Measurements from ENCODE around the gene NAT9.

The NAT9 gene

DNA sequence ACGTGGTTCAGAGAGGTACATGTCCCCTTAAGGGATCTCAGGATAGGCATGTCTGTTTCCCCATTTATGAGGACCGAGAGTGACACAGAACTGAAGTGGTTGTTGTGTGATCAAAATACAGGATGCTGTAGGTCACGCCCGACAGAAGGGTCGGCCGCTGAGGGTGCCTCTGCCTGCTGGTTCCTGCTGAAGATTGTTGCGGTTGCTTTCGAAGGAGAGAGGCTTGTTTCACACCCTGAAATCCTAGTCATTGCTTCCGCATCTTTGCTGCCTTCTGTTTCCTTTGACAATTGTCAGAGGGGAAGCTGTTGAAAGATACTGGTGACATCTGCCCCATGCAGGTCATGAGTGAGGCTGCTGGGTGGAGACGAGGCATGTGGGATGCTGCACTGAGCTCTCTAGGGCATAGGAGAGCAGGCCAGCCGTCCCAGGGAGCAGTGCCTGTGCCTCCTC lies 3.8 kb upstream of the NAT9 start:
- DNase-seq (ENCODE audit: low read depth in 2 of 2) = peak; percentile 18 to 34

DNA sequence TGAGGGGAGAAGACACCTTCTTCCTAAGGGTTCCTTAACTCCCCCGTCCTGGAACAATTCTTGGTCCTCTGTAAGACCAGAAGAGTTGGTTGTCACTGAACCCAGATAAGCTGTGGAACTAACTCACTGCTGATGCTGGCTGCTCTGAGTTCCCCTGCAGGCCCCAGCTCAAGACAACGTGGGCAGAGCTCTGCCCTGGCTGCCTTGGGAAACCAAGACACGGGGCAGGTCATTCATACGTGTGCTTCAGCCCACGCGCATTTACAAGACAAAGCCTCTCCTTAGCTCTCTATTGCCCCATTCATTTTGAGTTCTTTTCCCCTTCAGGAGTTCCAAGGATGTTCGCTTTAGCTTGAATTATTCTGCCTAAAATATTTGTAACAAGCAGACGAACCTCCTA lies 3.4 kb upstream of the NAT9 start:
- no peak for DNase-seq (ENCODE audit: low read depth in 2 of 2)

DNA sequence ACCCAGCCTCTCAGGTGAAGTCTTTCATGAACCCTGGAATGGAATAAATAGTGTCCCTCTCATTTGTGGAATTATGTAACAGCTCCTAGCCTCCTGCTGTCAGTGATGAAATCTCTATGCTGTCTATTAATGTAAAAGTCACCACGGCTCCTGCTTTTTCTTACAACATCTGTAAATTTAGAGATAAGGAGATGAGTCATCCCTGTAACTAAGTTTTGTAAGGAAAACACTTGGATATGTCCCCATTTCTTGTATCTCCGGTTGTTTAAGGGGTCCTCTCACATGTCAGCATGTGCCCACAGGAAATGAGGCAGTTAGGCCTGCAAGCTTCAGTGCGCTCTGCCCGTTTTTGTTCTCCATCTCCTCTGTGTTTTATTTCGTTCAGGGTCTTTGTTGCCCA lies 2.8 kb upstream of the NAT9 start:
- DNase-seq (ENCODE audit: low read depth in 2 of 2) = no peak

DNA sequence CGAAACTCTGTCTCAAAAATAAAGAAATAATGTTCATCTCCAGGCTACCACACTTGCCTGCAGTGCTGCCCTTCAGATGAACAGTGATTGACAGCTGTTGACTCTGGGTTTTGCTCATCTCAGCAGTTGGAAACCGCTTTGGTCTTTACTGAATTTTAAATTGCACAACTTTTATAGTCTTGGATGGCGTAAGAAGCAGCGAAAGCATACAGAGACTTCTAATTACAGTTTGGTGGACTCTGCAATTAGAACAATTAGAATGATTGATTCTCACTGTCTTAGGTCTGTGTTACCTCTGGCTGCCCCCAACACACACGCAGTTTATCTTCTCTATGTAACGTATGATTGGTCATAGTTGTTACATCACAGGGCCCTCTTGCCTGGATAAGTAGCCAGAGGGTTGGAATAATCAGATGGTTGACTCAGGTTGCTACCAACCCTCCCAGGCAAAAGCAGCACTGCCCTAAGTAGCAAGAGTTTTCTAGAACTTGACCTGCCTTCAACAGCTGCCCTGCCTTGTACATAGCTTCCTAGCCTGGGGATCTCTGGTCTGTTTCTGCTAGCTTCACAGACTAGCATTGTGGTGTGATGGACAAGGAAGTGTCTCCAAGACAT lies 1.9 kb upstream of the NAT9 start:
- DNase-seq (ENCODE audit: low read depth in 2 of 2) = no peak

DNA sequence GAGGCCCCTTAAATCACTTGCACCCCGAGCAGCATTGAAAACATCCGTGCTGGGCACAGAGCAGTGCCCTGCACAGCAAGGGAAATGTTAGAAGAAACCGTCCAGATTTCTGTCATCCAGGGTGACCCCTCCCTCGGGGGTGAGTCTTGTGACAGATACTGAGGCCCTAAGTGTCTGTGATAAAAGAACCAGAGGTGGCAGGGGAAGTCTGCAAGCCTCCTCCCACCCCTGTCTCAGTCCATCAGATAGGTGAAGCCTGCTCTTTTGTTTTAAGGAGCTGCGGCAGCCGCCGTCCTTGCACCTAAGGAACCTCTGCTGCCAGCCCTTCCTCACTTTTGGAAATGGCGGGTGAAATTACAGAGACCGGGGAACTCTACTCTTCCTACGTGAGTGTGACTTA lies 845 bp upstream of the NAT9 start:
- no peak for DNase-seq (ENCODE audit: low read depth in 2 of 2)

DNA sequence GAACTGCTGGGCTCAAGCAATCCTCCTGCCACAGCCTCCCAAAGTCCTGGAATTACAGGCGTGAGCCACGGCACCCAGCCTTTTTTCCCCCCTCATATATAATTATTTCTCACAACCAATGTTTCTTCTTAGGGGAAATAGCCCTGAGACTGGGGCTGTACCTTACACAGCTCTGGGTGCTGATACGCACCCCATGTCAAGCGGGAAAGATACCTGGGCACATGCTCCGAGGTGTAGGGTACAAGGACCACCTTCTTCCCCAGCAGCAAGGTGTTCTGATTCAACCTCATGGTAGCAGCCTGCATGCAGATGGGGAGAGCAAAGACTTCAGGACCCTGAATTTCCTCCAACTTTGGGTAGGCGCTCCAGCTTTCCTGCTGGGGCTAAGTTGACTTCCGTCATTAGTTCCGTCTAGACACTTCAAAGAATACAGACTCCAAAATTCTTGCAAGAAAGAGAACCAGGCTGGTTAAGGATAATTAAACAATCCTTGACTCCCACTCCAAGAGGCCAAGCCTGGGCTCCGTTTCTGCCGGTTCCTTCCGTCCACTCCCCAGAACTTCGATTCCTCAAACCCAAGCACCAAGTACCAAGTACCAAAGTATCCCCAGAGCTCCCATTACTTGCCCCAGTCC lies 619 bp downstream of the NAT9 start:
- DNase-seq (ENCODE audit: low read depth in 2 of 2) = no peak

DNA sequence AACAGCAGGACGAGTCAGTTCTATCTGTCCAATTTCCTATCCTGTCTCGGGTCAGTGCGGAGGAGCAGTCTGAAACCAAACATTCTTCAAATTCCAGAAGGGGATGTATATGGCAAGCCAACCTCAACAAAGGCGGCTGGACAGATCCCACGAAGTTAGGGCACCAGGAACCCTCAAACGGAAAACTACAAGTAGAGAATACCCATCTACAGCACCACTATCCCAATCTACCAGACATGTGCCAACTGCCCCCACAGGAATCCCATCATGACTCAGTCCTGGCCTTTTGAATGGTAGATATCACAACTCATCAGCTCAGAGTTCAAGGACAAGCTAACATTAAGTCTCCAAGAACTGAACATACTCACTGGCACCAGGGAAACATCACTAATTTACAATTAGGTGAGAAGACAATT lies 2.3 kb downstream of the NAT9 start:
- DNase-seq (ENCODE audit: low read depth in 2 of 2) = no peak

DNA sequence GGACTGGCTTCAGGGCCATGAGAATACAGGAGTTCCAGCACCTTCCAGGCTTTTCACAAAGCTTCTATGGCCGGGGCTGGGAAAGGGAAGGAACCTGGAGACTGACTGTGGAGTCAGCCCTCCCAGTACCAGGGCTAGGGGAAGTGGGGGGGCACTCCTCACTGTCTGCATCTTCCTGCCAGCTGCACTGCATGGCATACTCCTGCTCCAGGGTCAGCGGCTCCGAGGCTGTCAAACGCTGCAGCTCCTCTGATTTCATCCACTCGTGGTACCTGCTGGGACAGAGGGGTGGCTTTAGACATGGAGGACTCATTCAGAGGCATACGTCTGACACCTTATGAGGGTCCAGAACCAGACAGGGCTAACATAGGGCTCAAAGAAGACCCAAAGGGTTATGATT lies 2.7 kb downstream of the NAT9 start:
- DNase-seq (ENCODE audit: low read depth in 2 of 2) = no peak

DNA sequence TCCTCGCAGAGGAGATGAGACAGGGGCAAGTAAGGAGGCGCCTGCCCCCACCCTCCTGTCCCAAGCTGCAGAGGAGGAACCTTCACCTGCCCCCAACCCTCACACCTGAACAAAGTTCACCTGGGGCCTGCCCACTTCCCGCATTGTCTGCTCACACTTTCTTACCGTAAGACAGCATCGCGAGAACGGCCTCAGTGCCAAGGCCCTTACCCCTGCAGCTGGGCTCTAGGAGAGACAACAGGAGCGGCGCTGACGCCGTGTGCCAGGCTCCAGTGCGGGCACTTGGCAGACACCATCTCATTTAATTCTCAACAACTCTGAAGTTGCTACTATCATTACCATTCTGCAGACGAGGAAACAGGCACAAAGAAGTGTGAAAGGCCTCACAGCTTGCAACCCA lies 4.1 kb downstream of the NAT9 start:
- DNase-seq (ENCODE audit: low read depth in 2 of 2) = no peak

DNA sequence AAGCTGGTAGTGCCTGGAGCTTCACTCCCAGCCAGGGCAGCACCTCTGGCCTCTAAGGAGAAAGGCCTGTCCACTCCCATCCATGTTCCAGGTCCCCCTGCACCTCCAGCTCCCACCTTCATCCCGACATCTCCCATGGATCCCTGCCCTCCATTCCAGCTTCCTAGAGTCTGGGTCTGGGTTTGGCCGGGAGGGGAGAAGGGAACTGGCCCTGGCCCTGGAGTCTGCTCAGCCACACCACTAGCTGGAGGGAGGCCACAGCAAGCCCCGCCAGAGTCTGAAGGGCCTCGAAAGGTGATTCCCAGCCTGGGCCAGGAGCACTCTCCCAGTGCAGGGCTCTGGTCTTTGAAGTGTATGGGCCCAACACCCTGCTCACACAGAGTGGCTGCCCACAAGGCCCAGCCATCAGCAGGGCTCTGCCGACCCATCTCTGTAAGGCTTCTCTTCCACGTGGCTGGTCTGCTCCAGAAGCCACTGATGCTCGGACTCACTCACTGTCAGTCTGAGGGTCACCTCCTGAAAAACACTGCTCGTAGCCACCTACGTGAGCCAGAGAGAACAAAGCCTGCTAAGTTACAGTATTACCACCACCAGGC lies 4.7 kb downstream of the NAT9 start:
- no peak for DNase-seq (ENCODE audit: low read depth in 2 of 2)

DNA sequence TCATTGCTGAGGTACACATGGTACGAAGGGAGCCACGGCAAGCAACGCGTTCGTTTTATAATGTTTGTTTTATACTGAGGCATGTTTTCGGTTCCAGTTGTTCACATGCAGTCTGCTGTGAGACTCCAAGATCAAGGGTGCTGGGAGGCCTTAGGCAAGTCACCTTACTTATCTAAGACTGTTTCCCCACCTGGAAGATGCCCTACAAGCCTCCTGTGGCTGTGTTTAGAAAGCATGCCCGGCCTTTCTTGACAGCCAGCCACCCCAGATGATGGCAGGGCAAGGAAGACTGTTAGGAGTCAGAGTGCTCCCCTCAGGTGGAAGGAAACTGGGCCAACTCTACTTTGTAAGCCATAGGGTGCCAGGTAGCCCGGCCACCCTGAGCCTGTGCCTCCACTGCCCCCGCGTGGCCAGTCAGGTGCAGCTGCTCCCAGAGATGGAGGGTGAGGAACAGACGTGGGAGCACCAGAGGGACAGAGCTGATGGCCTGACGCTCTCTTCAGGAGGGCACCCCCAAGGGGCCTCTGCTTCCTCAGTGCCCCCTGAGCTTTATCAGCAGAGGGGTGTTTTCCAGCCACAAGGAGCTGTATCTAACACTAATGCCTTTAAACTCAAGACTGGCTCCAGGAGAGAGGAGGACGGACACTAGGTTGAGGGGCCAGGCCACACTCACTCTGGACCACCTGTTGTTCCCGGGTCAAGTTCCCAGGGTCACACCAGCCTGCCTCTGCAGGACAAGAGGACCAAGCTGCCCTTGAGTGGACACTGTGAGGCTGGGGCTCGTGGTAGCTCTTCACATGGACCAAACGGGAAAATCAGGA lies 5.4 kb downstream of the NAT9 start:
- DNase-seq (ENCODE audit: low read depth in 2 of 2) = peak; percentile 52 to 64

DNA sequence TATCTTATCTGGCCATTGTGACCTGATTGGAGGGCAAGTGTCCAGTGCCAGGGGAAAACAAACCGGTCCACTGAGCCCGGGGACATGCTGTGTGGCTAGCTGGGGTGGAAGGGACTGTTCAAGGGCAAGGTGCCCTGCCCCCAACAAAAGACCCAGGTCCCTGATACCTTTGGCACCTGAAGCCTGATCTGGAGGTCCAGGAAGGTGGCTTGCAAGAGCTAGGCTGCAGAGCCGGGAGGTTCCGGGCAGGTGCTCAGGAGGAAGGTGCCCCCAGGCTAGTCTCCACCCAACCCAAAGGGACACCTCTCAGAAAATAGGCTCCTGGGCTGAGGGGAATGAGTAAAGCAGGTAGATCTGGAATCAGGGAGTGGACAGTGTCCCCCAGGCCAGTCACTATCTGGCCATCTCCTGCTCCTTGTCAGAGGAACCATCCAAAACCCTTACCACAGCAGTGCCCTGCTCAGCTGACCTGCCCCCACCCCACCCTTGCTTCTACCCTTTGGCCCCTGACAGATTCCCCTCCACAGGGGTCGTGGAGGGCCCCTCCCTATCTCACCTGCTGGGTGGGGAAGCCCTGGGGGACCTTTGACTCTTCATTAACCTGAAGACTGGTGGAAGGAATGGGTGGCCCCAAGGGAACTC lies 6.2 kb downstream of the NAT9 start:
- DNase-seq (ENCODE audit: low read depth in 2 of 2) = no peak

DNA sequence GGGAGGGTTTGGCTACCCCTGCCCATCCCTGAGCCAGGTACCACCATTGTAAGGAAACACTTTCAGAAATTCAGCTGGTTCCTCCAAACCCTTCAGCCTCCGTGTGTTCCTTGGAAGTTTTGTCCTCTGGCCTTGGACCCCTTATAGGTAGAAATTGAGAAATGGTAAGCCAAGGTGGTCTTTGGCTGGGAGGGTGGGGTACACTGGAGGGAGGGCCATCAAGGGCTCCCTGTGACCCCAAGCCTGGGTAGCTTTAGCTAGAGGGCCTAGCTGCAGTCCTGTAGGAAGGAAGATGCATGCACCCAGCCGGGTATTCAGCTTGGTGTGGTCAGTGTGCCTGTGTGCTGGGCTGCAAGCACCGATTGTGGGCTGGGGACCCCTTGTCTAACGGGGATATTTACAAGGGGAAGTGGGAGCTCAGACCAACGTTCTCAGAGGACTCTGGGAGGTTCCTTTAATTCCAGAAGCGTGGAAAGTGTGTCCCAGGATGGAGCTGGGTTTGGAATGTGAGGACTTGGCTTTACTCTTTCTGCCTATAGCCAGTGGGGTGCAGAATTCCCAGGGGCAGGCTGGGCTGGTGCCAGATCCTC lies 6.8 kb downstream of the NAT9 start:
- no peak for DNase-seq (ENCODE audit: low read depth in 2 of 2)

DNA sequence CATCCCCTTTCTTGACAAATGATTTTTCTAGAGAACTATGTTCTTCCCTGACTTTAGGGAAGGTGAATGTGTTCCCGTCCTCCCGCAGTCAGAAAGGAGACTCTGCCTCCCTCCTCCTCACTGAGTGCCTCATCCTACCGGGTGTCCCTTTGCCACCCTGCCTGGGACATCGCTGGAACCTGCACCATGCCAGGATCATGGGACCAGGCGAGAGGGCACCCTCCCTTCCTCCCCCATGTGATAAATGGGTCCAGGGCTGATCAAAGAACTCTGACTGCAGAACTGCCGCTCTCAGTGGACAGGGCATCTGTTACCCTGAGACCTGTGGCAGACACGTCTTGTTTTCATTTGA lies 7.4 kb downstream of the NAT9 start:
- no peak for DNase-seq (ENCODE audit: low read depth in 2 of 2)

DNA sequence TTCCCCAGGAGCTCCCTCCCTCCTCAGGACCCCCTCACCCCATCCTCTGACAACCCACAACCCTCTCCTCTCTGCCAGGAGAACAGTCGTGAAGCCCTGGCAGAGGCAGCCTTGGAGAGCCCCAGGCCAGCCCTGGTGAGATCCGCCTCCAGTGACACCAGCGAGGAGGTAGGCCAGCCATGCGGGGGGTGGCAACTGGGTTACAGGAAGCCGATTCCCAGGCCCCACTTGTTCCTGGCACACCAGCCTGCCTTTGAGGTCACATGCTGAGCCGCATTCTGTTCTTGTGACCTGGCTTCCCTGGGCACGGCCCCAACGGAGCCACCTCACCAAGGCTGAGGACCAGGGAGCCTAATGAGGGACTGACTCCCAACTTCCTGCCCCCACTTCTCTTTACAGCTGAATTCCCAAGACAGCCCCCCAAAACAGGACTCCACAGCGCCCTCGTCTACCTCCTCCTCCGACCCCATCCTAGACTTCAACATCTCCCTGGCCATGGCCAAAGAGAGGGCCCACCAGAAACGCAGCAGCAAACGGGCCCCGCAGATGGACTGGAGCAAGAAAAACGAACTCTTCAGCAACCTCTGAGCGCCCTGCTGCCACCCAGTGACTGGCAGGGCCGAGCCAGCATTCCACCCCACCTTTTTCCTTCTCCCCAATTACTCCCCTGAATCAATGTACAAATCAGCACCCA lies 7.9 kb downstream of the NAT9 start:
- no peak for DNase-seq (ENCODE audit: low read depth in 2 of 2)

DNA sequence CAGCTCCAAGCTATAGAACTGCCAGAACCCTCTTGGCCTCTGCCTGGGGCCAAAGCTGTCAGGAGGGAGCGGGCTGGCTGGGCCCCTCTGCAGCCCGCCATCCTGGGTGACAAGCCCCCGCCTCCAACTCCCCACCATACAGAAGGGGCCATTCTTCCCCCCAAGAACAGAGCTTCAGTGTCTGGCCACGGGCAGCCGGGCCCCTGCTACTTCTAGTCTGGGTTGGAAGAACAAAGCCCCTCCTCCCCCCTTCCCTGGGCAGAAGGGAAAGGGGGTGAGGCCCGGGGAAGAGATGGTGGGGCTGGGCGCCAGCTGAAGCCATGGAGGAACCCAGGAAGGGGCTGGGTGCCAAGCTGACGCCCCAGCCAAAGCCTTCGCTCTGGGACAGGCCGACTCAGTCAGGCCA lies 9.0 kb downstream of the NAT9 start:
- DNase-seq (ENCODE audit: low read depth in 2 of 2) = no peak

DNA sequence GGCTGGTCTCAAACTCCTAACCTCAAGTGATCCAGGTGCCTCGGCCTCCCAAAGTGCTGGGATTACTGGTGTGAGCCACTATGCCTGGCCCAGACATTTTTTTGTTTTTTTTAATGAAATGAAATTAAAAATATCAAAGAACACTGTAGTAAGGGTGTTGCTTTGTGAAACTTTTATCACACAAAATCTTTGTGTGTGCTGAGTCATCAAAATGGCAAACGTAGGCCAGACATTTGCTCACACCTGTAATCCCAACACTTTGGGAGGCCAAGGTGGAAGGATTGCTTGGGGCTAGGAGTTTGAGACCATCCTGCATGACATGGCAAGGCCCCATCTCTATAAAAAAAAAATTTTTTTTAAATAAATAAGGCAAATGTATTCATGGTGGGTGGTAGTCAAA lies 9.7 kb downstream of the NAT9 start:
- no peak for DNase-seq (ENCODE audit: low read depth in 2 of 2)

DNA sequence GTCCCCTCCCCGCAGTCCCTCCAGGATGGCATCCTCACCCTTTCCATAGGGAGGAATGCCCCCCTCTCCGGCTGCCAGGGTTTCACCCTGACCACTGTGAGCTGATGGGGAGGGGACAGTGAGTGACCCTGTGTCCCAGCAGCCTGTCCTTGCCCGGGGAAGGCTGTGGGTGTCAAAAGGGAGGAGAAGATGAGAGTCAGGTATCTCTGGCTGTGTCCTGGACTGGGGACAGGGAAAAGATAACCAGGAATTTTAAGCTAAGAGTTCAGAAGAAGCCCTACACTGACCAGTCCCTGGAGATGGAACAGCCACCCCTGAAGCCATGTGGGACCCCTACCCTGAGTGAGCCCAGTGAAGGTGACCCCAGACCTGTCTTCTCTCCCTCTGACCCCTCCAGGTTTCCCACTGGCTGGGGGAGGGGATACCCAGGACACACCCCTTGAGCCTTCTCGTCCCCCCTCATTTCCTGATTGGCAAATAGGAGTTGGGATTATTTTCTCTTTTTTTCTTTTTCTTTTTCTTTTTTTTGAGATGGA lies 11.3 kb downstream of the NAT9 start:
- DNase-seq (ENCODE audit: low read depth in 2 of 2) = no peak

DNA sequence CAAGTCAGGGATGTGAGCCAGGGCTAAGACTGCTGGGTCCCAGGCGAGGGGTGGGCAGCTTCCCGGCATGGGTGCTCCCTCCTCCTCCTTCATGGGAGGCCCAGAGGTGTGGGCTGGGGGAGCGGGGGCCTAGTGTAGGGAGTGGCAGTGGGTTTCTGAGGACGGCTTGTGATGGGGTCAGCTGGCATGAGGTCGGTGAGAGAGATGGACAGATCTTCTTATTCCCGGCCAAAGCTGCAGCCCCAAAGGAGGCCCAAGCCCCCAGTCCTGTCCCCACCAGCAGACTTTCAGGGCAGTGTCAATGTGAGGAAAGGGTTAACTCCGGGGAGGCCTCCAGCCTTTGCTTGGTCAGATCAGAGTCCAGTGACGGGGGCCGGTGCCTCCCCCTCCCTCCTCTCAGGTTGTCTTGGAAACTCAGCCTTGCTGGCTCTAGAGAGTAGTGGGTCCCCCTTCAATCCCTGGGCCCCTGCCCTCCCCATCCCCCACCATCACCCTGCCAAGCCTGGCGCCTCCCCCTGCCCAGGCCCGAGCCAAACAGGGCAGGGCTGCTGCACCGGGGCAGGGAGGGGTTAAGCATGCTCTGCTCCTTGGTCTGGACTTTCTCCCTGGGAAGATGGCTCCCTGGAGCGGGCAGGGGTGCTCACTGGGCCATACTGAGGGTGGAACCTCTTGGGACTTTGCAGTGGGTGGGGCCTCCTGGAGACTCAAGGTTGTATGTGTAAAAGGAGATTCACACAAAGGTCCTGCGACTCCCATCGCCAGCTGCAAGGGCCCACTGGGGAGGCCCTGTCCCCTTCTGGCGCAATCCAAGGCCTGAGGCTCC lies 12.4 kb downstream of the NAT9 start:
- no peak for DNase-seq (ENCODE audit: low read depth in 2 of 2)

DNA sequence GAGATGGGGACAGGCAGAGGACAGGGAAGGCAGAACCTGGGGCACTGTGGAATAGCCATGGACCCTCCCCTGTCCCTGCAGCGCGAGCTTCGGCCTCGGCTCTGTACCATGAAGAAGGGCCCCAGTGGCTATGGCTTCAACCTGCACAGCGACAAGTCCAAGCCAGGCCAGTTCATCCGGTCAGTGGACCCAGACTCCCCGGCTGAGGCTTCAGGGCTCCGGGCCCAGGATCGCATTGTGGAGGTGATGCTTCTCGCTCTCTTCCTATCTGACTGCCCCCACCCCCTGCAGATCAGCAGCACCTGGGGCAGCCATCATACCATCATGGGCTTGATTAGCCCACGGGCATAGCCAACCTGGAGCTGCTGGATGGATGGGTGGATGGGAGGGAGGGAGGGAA lies 14.2 kb downstream of the NAT9 start:
- no peak for DNase-seq (ENCODE audit: low read depth in 2 of 2)
